ENCODE measurements around the gene KLK10.

Gene KLK10, protein sequence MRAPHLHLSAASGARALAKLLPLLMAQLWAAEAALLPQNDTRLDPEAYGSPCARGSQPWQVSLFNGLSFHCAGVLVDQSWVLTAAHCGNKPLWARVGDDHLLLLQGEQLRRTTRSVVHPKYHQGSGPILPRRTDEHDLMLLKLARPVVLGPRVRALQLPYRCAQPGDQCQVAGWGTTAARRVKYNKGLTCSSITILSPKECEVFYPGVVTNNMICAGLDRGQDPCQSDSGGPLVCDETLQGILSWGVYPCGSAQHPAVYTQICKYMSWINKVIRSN

GRCh38 chr19:51019544-51019925, at the start of gene KLK10:
KLK10 (minus strand) TSS chr19:51019709; CDS start chr19:51019130, 579 bp downstream.
- Histone ChIP-seq H3K4me3 (ENCODE audit: low read length) (peak within 1 kb of the TSS; percentile 48), H3K9me3 (ENCODE audit: control insufficient read depth, insufficient read depth, low read length) (no peaks in the 10 kb centered on the region), H3K4me1 (ENCODE audit: control insufficient read depth, insufficient read depth, low read length) (no peaks in the 10 kb centered on the region; the same call in 1 of the 2 replicates), H3K27ac (ENCODE audit: low read length) (no peak within 1 kb of the TSS), H3K27me3 (ENCODE audit: control insufficient read depth, insufficient read depth, low read length) (no peaks in the 10 kb centered on the region; the same call in none of the 2 replicates), H3K36me3 (ENCODE audit: control insufficient read depth, insufficient read depth, low read length) (no peaks in the 10 kb centered on the region)
- WGBS (ENCODE audit: insufficient coverage, insufficient read length) = no CpG with 5 or more reads among the region's 14 CpGs
- no peak for DNase-seq (ENCODE audit: low read depth, low spot score)

- no peak overlapping the region for H3K4me3 ChIP-seq (ENCODE audit: low read length)
- 100% methylated on average over 3 of the region's 7 CpGs for WGBS (ENCODE audit: insufficient coverage, insufficient read length)
- H3K4me1 ChIP-seq (ENCODE audit: control insufficient read depth, insufficient read depth, low read length) = no peaks in the 10 kb centered on the region; the same call in 1 of the 2 replicates
- no peaks in the 10 kb centered on the region for H3K27me3 ChIP-seq (ENCODE audit: control insufficient read depth, insufficient read depth, low read length)
- H3K9me3 ChIP-seq (ENCODE audit: control insufficient read depth, insufficient read depth, low read length) = no peaks in the 10 kb centered on the region
- no peaks in the 10 kb centered on the region for H3K36me3 ChIP-seq (ENCODE audit: control insufficient read depth, insufficient read depth, low read length)
- DNase-seq (ENCODE audit: low read depth, low spot score) = no peak
- no peak overlapping the region for H3K27ac ChIP-seq (ENCODE audit: low read length)
These were observed 47.1 kb upstream of the KLK10 start for GRCh38 chr19:51066393-51067186.

DNA sequence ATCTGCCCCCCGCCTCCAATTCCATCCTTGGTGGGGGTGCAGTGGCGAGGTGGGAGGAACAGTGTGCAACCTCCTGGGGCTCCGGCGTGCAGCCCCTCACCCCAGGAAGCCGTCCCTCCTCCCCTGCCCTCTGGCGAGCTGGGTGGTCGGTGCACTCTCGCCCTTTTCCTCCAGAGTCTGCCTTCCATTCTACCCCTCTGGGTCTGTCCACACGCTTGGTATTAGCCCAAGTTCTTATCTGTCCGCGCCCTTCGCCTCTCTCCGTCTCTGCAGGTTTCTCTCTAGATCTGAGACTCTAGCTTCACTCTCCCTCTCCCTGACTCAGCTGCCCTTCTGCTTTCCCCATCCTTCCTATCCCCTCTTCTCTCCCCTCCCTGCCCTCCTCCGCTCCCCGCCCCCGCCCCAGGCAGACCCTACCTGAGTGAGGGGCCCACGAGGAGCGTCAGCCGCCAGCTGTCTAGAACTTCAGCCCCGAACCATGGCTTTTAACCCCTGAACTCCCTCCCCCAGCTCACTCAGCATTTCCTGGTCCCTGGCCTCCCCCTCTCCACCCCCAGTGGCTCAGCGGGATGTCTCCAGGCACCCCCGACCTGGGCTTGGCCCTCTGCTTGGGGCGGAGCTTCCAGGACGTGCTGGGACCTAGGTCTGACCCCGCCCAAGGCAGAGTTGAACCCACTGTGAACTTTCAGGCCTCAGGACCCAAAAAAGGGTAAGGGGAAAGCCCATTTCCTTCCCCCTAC, 45.9 kb upstream of the KLK10 start:
- Histone ChIP-seq H3K27me3 (ENCODE audit: control insufficient read depth, insufficient read depth, low read length) (no peaks in the 10 kb centered on the region), H3K27ac (ENCODE audit: low read length) (no peak overlapping the region)
- WGBS (ENCODE audit: insufficient coverage, insufficient read length) = no CpG with 5 or more reads among the region's 25 CpGs

GRCh38 chr19:51064534-51065220, 45.2 kb upstream of the KLK10 start, which contains the start of gene KLK13:
KLK13 (minus strand) TSS chr19:51065092; CDS start chr19:51065067, 25 bp downstream.
- Histone ChIP-seq H3K4me3 (ENCODE audit: low read length) (peak within 1 kb of the TSS; percentile 52; the same call in 1 of the 2 replicates), H3K9me3 (ENCODE audit: control insufficient read depth, insufficient read depth, low read length) (no peaks in the 10 kb centered on the region), H3K36me3 (ENCODE audit: control insufficient read depth, insufficient read depth, low read length) (no peaks in the 10 kb centered on the region), H3K27ac (ENCODE audit: low read length) (no peak within 1 kb of the TSS), H3K27me3 (ENCODE audit: control insufficient read depth, insufficient read depth, low read length) (no peaks in the 10 kb centered on the region), H3K4me1 (ENCODE audit: control insufficient read depth, insufficient read depth, low read length) (no peaks in the 10 kb centered on the region; the same call in 1 of the 2 replicates)
- no CpG with 5 or more reads among the region's 38 CpGs for WGBS (ENCODE audit: insufficient coverage, insufficient read length)
- no peak for DNase-seq (ENCODE audit: low read depth, low spot score)

More for the DNA sequence above, 45.9 kb upstream of the KLK10 start:
- H3K4me3 ChIP-seq (ENCODE audit: low read length) = peak overlapping the region; percentile 52; the same call in 1 of the 2 replicates
- no peaks in the 10 kb centered on the region for H3K36me3 ChIP-seq (ENCODE audit: control insufficient read depth, insufficient read depth, low read length)
- no peaks in the 10 kb centered on the region; the same call in 1 of the 2 replicates for H3K4me1 ChIP-seq (ENCODE audit: control insufficient read depth, insufficient read depth, low read length)
- no peak for DNase-seq (ENCODE audit: low read depth, low spot score)
- no peaks in the 10 kb centered on the region for H3K9me3 ChIP-seq (ENCODE audit: control insufficient read depth, insufficient read depth, low read length)

GRCh38 chr19:51063664-51064063, 44.2 kb upstream of the KLK10 start:
- Histone ChIP-seq H3K27ac (ENCODE audit: low read length) (no peak overlapping the region), H3K27me3 (ENCODE audit: control insufficient read depth, insufficient read depth, low read length) (no peaks in the 10 kb centered on the region), H3K4me3 (ENCODE audit: low read length) (no peak overlapping the region), H3K36me3 (ENCODE audit: control insufficient read depth, insufficient read depth, low read length) (no peaks in the 10 kb centered on the region), H3K9me3 (ENCODE audit: control insufficient read depth, insufficient read depth, low read length) (no peaks in the 10 kb centered on the region), H3K4me1 (ENCODE audit: control insufficient read depth, insufficient read depth, low read length) (no peaks in the 10 kb centered on the region; the same call in 1 of the 2 replicates)
- DNase-seq (ENCODE audit: low read depth, low spot score) = no peak
- no CpG with 5 or more reads among the region's 7 CpGs for WGBS (ENCODE audit: insufficient coverage, insufficient read length)

DNA sequence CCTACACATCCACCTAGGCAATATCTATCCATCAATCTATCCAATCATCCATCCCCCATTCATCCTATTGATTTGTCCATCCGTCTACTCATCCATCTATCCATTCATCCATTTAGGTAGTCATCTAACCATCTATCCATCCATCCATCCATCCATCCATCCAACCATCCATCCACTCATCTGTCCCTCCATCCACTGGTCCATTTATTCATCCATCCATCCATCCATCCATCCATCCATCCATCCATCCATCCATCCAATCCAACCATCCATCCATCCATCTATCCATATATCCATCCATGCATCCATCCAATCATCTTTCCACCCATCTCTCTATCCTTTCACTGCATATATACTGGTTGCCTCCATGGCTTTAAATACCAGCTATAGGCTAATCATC, 41.5 kb upstream of the KLK10 start:
- no peaks in the 10 kb centered on the region for H3K27me3 ChIP-seq (ENCODE audit: control insufficient read depth, insufficient read depth, low read length)
- H3K36me3 ChIP-seq (ENCODE audit: control insufficient read depth, insufficient read depth, low read length) = no peaks in the 10 kb centered on the region
- no peak overlapping the region for H3K27ac ChIP-seq (ENCODE audit: low read length)
- H3K9me3 ChIP-seq (ENCODE audit: control insufficient read depth, insufficient read depth, low read length) = no peaks in the 10 kb centered on the region
- no peak for DNase-seq (ENCODE audit: low read depth, low spot score)
- H3K4me3 ChIP-seq (ENCODE audit: low read length) = no peak overlapping the region
- WGBS (ENCODE audit: insufficient coverage, insufficient read length) = 100% methylated on average over 1 of the region's 1 CpG
- H3K4me1 ChIP-seq (ENCODE audit: control insufficient read depth, insufficient read depth, low read length) = no peaks in the 10 kb centered on the region; the same call in 1 of the 2 replicates

DNA sequence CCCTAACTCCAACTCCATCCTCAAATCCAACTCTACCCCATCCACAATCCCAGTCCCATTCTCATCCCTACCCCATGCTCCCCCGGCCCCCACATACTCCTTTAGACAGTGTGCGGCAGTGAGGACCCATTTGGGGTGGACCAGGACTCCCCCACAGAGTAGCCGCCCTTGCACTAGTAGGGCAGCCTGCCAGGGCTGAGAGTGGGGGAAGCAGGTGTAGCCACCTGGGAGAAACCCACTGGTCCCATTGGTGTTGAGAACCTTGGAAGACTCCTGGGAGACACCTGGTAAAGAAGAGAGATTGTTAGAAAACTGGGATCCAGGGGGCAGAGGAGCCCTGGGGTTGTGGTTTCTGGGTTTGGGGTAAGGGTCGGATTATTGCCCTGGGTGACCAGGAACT, 40.8 kb upstream of the KLK10 start:
- Histone ChIP-seq H3K27me3 (ENCODE audit: control insufficient read depth, insufficient read depth, low read length) (no peaks in the 10 kb centered on the region), H3K4me3 (ENCODE audit: low read length) (no peak overlapping the region), H3K27ac (ENCODE audit: low read length) (no peak overlapping the region), H3K9me3 (ENCODE audit: control insufficient read depth, insufficient read depth, low read length) (no peaks in the 10 kb centered on the region), H3K4me1 (ENCODE audit: control insufficient read depth, insufficient read depth, low read length) (no peaks in the 10 kb centered on the region), H3K36me3 (ENCODE audit: control insufficient read depth, insufficient read depth, low read length) (no peaks in the 10 kb centered on the region)
- no peak for DNase-seq (ENCODE audit: low read depth, low spot score)
- 100% methylated on average over 1 of the region's 4 CpGs for WGBS (ENCODE audit: insufficient coverage, insufficient read length)

DNA sequence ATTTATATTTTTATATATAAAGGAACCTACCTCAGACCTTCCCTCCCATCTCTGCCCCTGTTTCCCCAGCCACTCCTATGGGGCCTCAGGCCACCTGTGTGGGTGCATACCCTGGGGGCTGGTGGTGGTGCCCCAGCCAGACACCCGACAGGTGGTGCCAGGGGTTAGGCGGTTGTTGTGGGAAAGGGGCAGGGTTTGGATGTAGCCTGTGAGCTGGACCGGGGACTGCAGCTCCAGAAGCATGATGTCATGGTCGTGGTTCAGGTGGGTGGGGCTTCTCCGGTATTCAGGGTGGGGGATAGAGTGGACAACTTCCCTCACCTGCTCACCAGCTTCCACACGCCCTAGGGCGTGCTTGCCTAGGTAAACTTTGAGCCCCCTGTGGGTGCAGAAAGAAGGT, 40.2 kb upstream of the KLK10 start:
- no peak for DNase-seq (ENCODE audit: low read depth, low spot score)

GRCh38 chr19:51055866-51056265, 36.4 kb upstream of the KLK10 start:
- Histone ChIP-seq H3K36me3 (ENCODE audit: control insufficient read depth, insufficient read depth, low read length) (no peaks in the 10 kb centered on the region), H3K4me3 (ENCODE audit: low read length) (no peak overlapping the region), H3K9me3 (ENCODE audit: control insufficient read depth, insufficient read depth, low read length) (no peaks in the 10 kb centered on the region), H3K27me3 (ENCODE audit: control insufficient read depth, insufficient read depth, low read length) (no peaks in the 10 kb centered on the region), H3K27ac (ENCODE audit: low read length) (no peak overlapping the region), H3K4me1 (ENCODE audit: control insufficient read depth, insufficient read depth, low read length) (no peaks in the 10 kb centered on the region)
- DNase-seq (ENCODE audit: low read depth, low spot score) = no peak

More for the DNA sequence above, 40.2 kb upstream of the KLK10 start:
- no peaks in the 10 kb centered on the region for H3K9me3 ChIP-seq (ENCODE audit: control insufficient read depth, insufficient read depth, low read length)
- H3K36me3 ChIP-seq (ENCODE audit: control insufficient read depth, insufficient read depth, low read length) = no peaks in the 10 kb centered on the region
- no peaks in the 10 kb centered on the region for H3K4me1 ChIP-seq (ENCODE audit: control insufficient read depth, insufficient read depth, low read length)
- no peaks in the 10 kb centered on the region for H3K27me3 ChIP-seq (ENCODE audit: control insufficient read depth, insufficient read depth, low read length)
- H3K4me3 ChIP-seq (ENCODE audit: low read length) = no peak overlapping the region
- H3K27ac ChIP-seq (ENCODE audit: low read length) = no peak overlapping the region
- WGBS (ENCODE audit: insufficient coverage, insufficient read length) = no CpG with 5 or more reads among the region's 7 CpGs

DNA sequence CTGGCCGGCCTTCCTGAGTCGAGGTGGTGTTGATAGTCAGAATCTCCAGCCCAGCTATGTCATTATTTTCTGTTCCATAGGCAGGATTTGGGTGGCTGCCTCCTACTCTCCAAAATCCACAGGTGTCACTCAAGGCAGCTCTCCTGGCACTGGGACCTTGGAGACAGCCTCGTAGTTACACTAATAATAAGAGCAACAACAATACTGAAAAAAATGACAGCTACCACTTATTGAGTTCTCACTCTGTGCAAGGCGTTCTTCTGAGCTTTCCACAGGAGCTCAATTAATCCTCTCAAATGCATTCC, 27.5 kb upstream of the KLK10 start:
- no peak overlapping the region for H3K27ac ChIP-seq (ENCODE audit: low read length)
- no peaks in the 10 kb centered on the region for H3K9me3 ChIP-seq (ENCODE audit: control insufficient read depth, insufficient read depth, low read length)
- no peak for DNase-seq (ENCODE audit: low read depth, low spot score)
- peaks cover 6% of the 10 kb centered on the region for H3K4me1 ChIP-seq (ENCODE audit: control insufficient read depth, insufficient read depth, low read length)
- no peaks in the 10 kb centered on the region for H3K27me3 ChIP-seq (ENCODE audit: control insufficient read depth, insufficient read depth, low read length)
- no CpG with 5 or more reads among the region's 4 CpGs for WGBS (ENCODE audit: insufficient coverage, insufficient read length)
- no peaks in the 10 kb centered on the region for H3K36me3 ChIP-seq (ENCODE audit: control insufficient read depth, insufficient read depth, low read length)
- no peak overlapping the region for H3K4me3 ChIP-seq (ENCODE audit: low read length)

Data from iPS DF 6.9 (cell line).